HepG2 (cell line): ENCODE measurements around the gene SPATA21. TPM values are rescaled to one million over a fixed set of nuclear protein-coding genes. Genes with fewer than 3 reads are reported as not detected.

Experiments used
- ATAC-seq: fragments of 200-7000 bp; cut with Tn5 transposase; 3 replicates; pipeline ENCODE4 v1.9.1; 2020; ENCODE audit warnings: mild to moderate bottlenecking, moderate library complexity
- BruUV-seq: library from RNA; stranded (reverse); fragments of 400-500 nt; replicated peaks from 2 replicates; lab custom pipeline; 2021; lab: Mats Ljungman, UMichigan
- CTCF ChIA-PET: fragments of 300-600 bp; formaldehyde crosslinking; extraction: SDS; loops from one replicate; lab custom pipeline; 2021; ENCODE audit warnings: low total read pairs, inconsistent platforms, low intra/inter-chr PET ratio; lab: Yijun Ruan, JAX
- POLR2A ChIA-PET: fragments of 350-600 bp; sonication (Branson Sonifier 250); formaldehyde crosslinking; loops from one replicate; lab custom pipeline; 2020; ENCODE audit warnings: antibody characterized with exemption, inconsistent platforms; lab: Yijun Ruan, JAX
- DNase-seq: peaks from one replicate; pipeline ENCODE4 v3.0.0-alpha.2; 2015; ENCODE audit warnings: low spot score
- FAIRE-seq: peaks from 3 replicates; lab custom pipeline; 2011; peaks lifted over from hg19 to GRCh38; lab: Jason Lieb, UNC
- H2AFZ ChIP-seq: one replicate; pipeline ENCODE4 v1.6.1; 2011; ENCODE audit warnings: low read length, inconsistent platforms
- H3K27ac ChIP-seq: fragments of 300-600 bp; 3 replicates; pipeline ENCODE4 v1.8.0; 2011; ENCODE audit warnings: mixed run types, mild to moderate bottlenecking, mixed read lengths, low read length, inconsistent platforms; ENCODE audit not compliant: insufficient read depth; ENCODE audit errors: extremely low read length
- H3K27me3 ChIP-seq, 2 experiments: fragments of 200-600 bp in 1 of 2; 2 replicates in 1 of 2; 3 replicates in 1 of 2; pipeline versions ENCODE4 v1.6.0 to v1.8.0; 2011; ENCODE audit warnings: low read length in 2 of 2, mild to moderate bottlenecking in 2 of 2, moderate library complexity in 2 of 2, inconsistent platforms in 1 of 2; ENCODE audit not compliant: insufficient read depth in 2 of 2, control insufficient read depth in 1 of 2
- H3K36me3 ChIP-seq, 2 experiments: fragments of 200-600 bp in 1 of 2; replicated peaks in 1 of 2; 2 replicates in 1 of 2; 3 replicates in 1 of 2; pipeline versions ENCODE4 v1.5.1 to v1.8.0; 2011; ENCODE audit warnings: low read length in 2 of 2, inconsistent platforms in 1 of 2; ENCODE audit not compliant: insufficient read depth in 2 of 2, control insufficient read depth in 1 of 2
- H3K4me1 ChIP-seq: 2 replicates; pipeline ENCODE4 v1.5.1; 2012; ENCODE audit warnings: low read length, inconsistent platforms; ENCODE audit not compliant: insufficient read depth
- H3K4me2 ChIP-seq: 2 replicates; pipeline ENCODE4 v1.6.0; 2011; ENCODE audit warnings: low read depth, low read length, inconsistent platforms
- H3K4me3 ChIP-seq, 3 experiments: fragments of 200-600 bp in 1 of 3; sonication (generic), shearing (Covaris generic) in 1 of 3; replicated peaks in 1 of 3; 2 replicates each; pipeline ENCODE4 v1.5.1; 2011 to 2016; ENCODE audit warnings: low read length in 3 of 3, inconsistent platforms in 2 of 3, low read depth in 2 of 3, mild to moderate bottlenecking in 2 of 3, control low read depth in 1 of 3, mixed read lengths in 1 of 3; ENCODE audit not compliant: insufficient read depth in 1 of 3
- H3K79me2 ChIP-seq: one replicate; pipeline ENCODE4 v1.6.1; 2011; ENCODE audit warnings: low read length, inconsistent platforms; ENCODE audit not compliant: insufficient read depth
- H3K9ac ChIP-seq: 2 replicates; pipeline ENCODE4 v1.6.0; 2011; ENCODE audit warnings: mild to moderate bottlenecking, low read depth, low read length, inconsistent platforms; ENCODE audit not compliant: insufficient read depth
- H3K9me3 ChIP-seq: 2 replicates; pipeline ENCODE4 v1.5.1; 2012; ENCODE audit warnings: mild to moderate bottlenecking, low read length
- H4K20me1 ChIP-seq: 2 replicates; pipeline ENCODE4 v1.6.0; 2011; ENCODE audit warnings: inconsistent platforms, mild to moderate bottlenecking, low read length, moderate library complexity; ENCODE audit not compliant: insufficient read depth
- EEA1 ChIP-seq: sonication (generic); formaldehyde crosslinking; IDR thresholded peaks from 2 replicates; pipeline ENCODE4 v1.5.1; 2020; ENCODE audit warnings: mild to moderate bottlenecking, missing genetic modification reagents, borderline replicate concordance
- FOXC1 ChIP-seq: sonication (generic); formaldehyde crosslinking; IDR thresholded peaks from 2 replicates; pipeline ENCODE4 v1.8.0; 2022; ENCODE audit warnings: mild to moderate bottlenecking, missing genetic modification reagents, borderline replicate concordance
- HINFP ChIP-seq: sonication (generic); formaldehyde crosslinking; IDR thresholded peaks from 2 replicates; pipeline ENCODE4 v1.4.0; 2020; ENCODE audit warnings: low read depth, mild to moderate bottlenecking, missing genetic modification reagents
- KDM1A ChIP-seq: IDR thresholded peaks from 2 replicates; pipeline ENCODE4 v1.6.1; 2016; ENCODE audit warnings: missing compliant biosample characterization
- SRSF9 ChIP-seq: fragments of 200-400 bp; formaldehyde crosslinking; IDR thresholded peaks from 2 replicates; pipeline ENCODE4 v1.6.1; 2018; ENCODE audit warnings: borderline replicate concordance, mild to moderate bottlenecking, low read depth, low read length; ENCODE audit not compliant: insufficient read depth, poor library complexity, severe bottlenecking
- ZNF232 ChIP-seq: sonication (generic); formaldehyde crosslinking; IDR thresholded peaks from 2 replicates; pipeline ENCODE4 v1.4.0; 2020; ENCODE audit warnings: missing genetic modification reagents, borderline replicate concordance
- ZNF282 ChIP-seq: fragments of 450-650 bp; IDR thresholded peaks from 2 replicates; pipeline ENCODE4 v1.6.1; 2018; ENCODE audit not compliant: partially characterized antibody
- ZNF724P ChIP-seq: sonication (generic); formaldehyde crosslinking; IDR thresholded peaks from 2 replicates; pipeline ENCODE4 v1.8.0; 2022; ENCODE audit warnings: missing genetic modification reagents, borderline replicate concordance
- ZNF75D ChIP-seq: sonication (generic); formaldehyde crosslinking; IDR thresholded peaks from 2 replicates; pipeline ENCODE4 v1.8.1; 2023; ENCODE audit warnings: missing genetic modification reagents, mild to moderate bottlenecking, borderline replicate concordance
- WGBS: methylation state at CpG from one replicate; pipeline ENCODE4 v1.1.6; 2017; ENCODE audit warnings: low lambda C conversion rate; 5-methylcytosine and 5-hydroxymethylcytosine counted together
- in situ Hi-C: cut with HindIII; loops from 2 replicates; pipeline ENCODE4 v1.10.0; 2017; ENCODE audit warnings: low pct_unique_long_range_greater_than_20kb; ENCODE audit not compliant: extremely low pct_ligation_motif_present
- intact Hi-C: fragments of 100-400 bp; cut with micrococcal nuclease; formaldehyde crosslinking; loops from one replicate; pipeline ENCODE4 v1.10.0; 2022; ENCODE audit not compliant: unreplicated experiment
- polyA plus RNA-seq, 8 experiments: library from polyadenylated mRNA; depleted of rRNA in 3 of 8; stranded (reverse) in 7 of 8; unstranded in 1 of 8; fragments of >200 nt; fragmentation: Illumina TruSeq in 4 of 8; extraction: Trizol in 4 of 8; gene quantifications; 2 replicates each; pipeline versions ENCODE4 v1.2.1 to v1.2.3, GENCODE V29; 2011 to 2016; ENCODE audit warnings: low read depth in 4 of 8, missing spikeins in 1 of 8, mixed read lengths in 1 of 8; ENCODE audit not compliant: insufficient read depth in 1 of 8
- total RNA-seq, 5 experiments: library from RNA; depleted of rRNA; stranded (reverse); fragments of >200 nt; fragmentation: Illumina TruSeq; extraction: Trizol; gene quantifications; 2 replicates each; pipeline ENCODE4 v1.2.3, GENCODE V29; 2016; ENCODE audit warnings: low read depth in 1 of 5

Gene SPATA21
- total and polyA plus RNA-seq, 2 of the 13 experiments (the other 11 are each of a cell fraction or from before 2014, with no cell fraction given), result 0.80 to 1.4 TPM

- in situ Hi-C loops, result no loop called here
- TF ChIP-seq SRSF9 (no peak), ZNF75D (CRISPR knock-in tag) (no peak), FOXC1 (CRISPR knock-in tag) (no peak)
- Histone ChIP-seq H3K9me3 (no peaks in the 10 kb centered on the region), H4K20me1 (no peaks in the 10 kb centered on the region), H3K9ac (no peak overlapping the region), H2AFZ (no peak overlapping the region), H3K79me2 (no peaks in the 10 kb centered on the region), H3K27me3 (no peaks in the 10 kb centered on the region), H3K4me2 (no peak overlapping the region), H3K27ac (no peak overlapping the region), H3K36me3 (no peaks in the 10 kb centered on the region), H3K4me1 (peaks cover 27% of the 10 kb centered on the region), H3K4me3 (no peak overlapping the region)
- DNase-seq (no peak), ATAC-seq (no peak), FAIRE-seq (no peak)
- intact Hi-C loops, result loop anchor here (10.0 kb wide), 1 partner anchor 663 kb away; no protein-coding TSS in a partner anchor
- ChIA-PET CTCF (no interaction called here), POLR2A (no interaction called here)
- 71% methylated on average over 3 of the region's 7 CpGs for WGBS
- BruUV-seq, result no TSS peak
Measured at GRCh38 chr1:16422041-16422440, 15.2 kb downstream of the SPATA21 start.

- CTCF ChIA-PET, result no interaction called here
Measured at GRCh38 chr1:16421201-16421600, 16.0 kb downstream of the SPATA21 start.

More at GRCh38 chr1:16421201-16421600, 16.0 kb downstream of the SPATA21 start:
- no peaks in the 10 kb centered on the region for H3K79me2 ChIP-seq
- H3K9ac ChIP-seq, result no peak overlapping the region
- no peaks in the 10 kb centered on the region for H4K20me1 ChIP-seq
- H3K27ac ChIP-seq, result no peak overlapping the region
- H3K4me3 ChIP-seq, result no peak overlapping the region
- FAIRE-seq, result no peak
- 64% methylated on average over 7 of the region's 7 CpGs for WGBS
- no peaks in the 10 kb centered on the region for H3K27me3 ChIP-seq
- intact Hi-C loops (loop anchor here (10.0 kb wide), 1 partner anchor 664 kb away; no protein-coding TSS in a partner anchor), in situ Hi-C loops (no loop called here)
- no peak for DNase-seq
- no peaks in the 10 kb centered on the region for H3K36me3 ChIP-seq
- no peak overlapping the region for H3K4me2 ChIP-seq
- TF ChIP-seq KDM1A (CRISPR knock-in tag) (no peak), ZNF282 (no peak), HINFP (CRISPR knock-in tag) (no peak), ZNF724P (CRISPR knock-in tag) (no peak), ZNF232 (CRISPR knock-in tag) (no peak), EEA1 (no peak)
- H2AFZ ChIP-seq, result no peak overlapping the region
- POLR2A ChIA-PET, result no interaction called here
- H3K4me1 ChIP-seq, result peaks cover 25% of the 10 kb centered on the region
- no peaks in the 10 kb centered on the region for H3K9me3 ChIP-seq
- no TSS peak for BruUV-seq
- no peak for ATAC-seq
